GM23338 (cell line): Measurements from ENCODE around the gene AP1B1. TPM values are rescaled to one million over a fixed set of nuclear protein-coding genes. Genes with fewer than 3 reads are reported as not detected.

Experiments
- ATAC-seq: fragments of 200-7000 bp; cut with Tn5 transposase; 3 replicates; pipeline ENCODE4 v1.9.1; 2020
- DNase-seq: peaks from one replicate; pipeline ENCODE4 v3.0.0-alpha.2; 2015; ENCODE audit warnings: low spot score
- H2AFZ ChIP-seq: fragments of 200-600 bp; sonication (generic); 2 replicates; pipeline ENCODE4 v1.8.0; 2016; ENCODE audit warnings: antibody characterized with exemption, mild to moderate bottlenecking, moderate library complexity
- H3F3A ChIP-seq: fragments of 200-600 bp; sonication (generic); replicated peaks from 2 replicates; pipeline ENCODE4 v1.8.0; 2017; ENCODE audit warnings: antibody characterized with exemption, mixed run types, low read depth
- H3K27ac ChIP-seq: fragments of 200-600 bp; sonication (generic); 2 replicates; pipeline ENCODE4 v1.6.1; 2016; ENCODE audit warnings: low read depth
- H3K27me3 ChIP-seq: fragments of 200-600 bp; sonication (generic); 2 replicates; pipeline ENCODE4 v1.8.0; 2016; ENCODE audit warnings: mild to moderate bottlenecking, mixed run types, moderate library complexity; ENCODE audit not compliant: insufficient read depth
- H3K36me3 ChIP-seq: fragments of 200-600 bp; sonication (generic); 2 replicates; pipeline ENCODE4 v1.8.0; 2016; ENCODE audit warnings: mild to moderate bottlenecking; ENCODE audit not compliant: insufficient read depth
- H3K4me1 ChIP-seq: fragments of 200-600 bp; sonication (generic); 2 replicates; pipeline ENCODE4 v1.8.0; 2016; ENCODE audit warnings: mild to moderate bottlenecking, moderate library complexity; ENCODE audit not compliant: insufficient read depth
- H3K4me2 ChIP-seq: fragments of 200-600 bp; sonication (generic); 2 replicates; pipeline ENCODE4 v1.7.1; 2017; ENCODE audit warnings: mixed run types
- H3K4me3 ChIP-seq: fragments of 200-600 bp; sonication (generic); 2 replicates; pipeline ENCODE4 v1.6.1; 2016; ENCODE audit warnings: mixed run types
- H3K79me2 ChIP-seq: fragments of 200-600 bp; sonication (generic); replicated peaks from 2 replicates; pipeline ENCODE4 v1.8.0; 2017; ENCODE audit warnings: mild to moderate bottlenecking; ENCODE audit not compliant: insufficient read depth
- H3K9me2 ChIP-seq: fragments of 200-600 bp; sonication (generic); 2 replicates; pipeline ENCODE4 v1.8.0; 2017; ENCODE audit not compliant: insufficient read depth
- H4K20me1 ChIP-seq: fragments of 200-600 bp; sonication (generic); replicated peaks from 2 replicates; pipeline ENCODE4 v1.8.0; 2017; ENCODE audit warnings: mild to moderate bottlenecking; ENCODE audit not compliant: insufficient read depth
- H3K27ac Mint-ChIP-seq: 2 replicates; pipeline ENCODE4 v1.8.0; 2020; ENCODE audit warnings: inconsistent platforms, mild to moderate bottlenecking, moderate library complexity, mixed read lengths
- H3K27me3 Mint-ChIP-seq: 3 replicates; pipeline ENCODE4 v1.8.0; 2022; ENCODE audit warnings: low read depth, mild to moderate bottlenecking, moderate library complexity, mixed read lengths, inconsistent platforms; ENCODE audit not compliant: insufficient read depth, poor library complexity
- H3K36me3 Mint-ChIP-seq: 3 replicates; pipeline ENCODE4 v1.8.0; 2021; ENCODE audit warnings: low read depth, mild to moderate bottlenecking, inconsistent platforms, moderate library complexity, mixed read lengths
- H3K4me1 Mint-ChIP-seq: 3 replicates; pipeline ENCODE4 v1.8.0; 2020; ENCODE audit warnings: mild to moderate bottlenecking, inconsistent platforms, mixed read lengths
- H3K4me3 Mint-ChIP-seq: 3 replicates; pipeline ENCODE4 v1.8.0; 2021; ENCODE audit warnings: moderate library complexity, mild to moderate bottlenecking, inconsistent platforms, mixed read lengths
- H3K9me3 Mint-ChIP-seq: 3 replicates; pipeline ENCODE4 v1.8.0; 2020; ENCODE audit warnings: moderate library complexity, mild to moderate bottlenecking, inconsistent platforms, mixed read lengths
- CREB1 ChIP-seq: fragments of 250-450 bp; sonication (Bioruptor Pico); IDR thresholded peaks from 2 replicates; pipeline ENCODE4 v1.5.0; 2020; ENCODE audit warnings: low read depth, mild to moderate bottlenecking, moderate library complexity
- CTCF ChIP-seq, 2 experiments: fragments of 200-600 bp in 1 of 2; sonication (generic) in 1 of 2; conservative IDR thresholded peaks; 2 replicates each; pipeline versions ENCODE4 v1.5.1 to v1.6.1; 2016 to 2017; ENCODE audit warnings: antibody characterized with exemption in 2 of 2, low read depth in 2 of 2, mild to moderate bottlenecking in 2 of 2, moderate library complexity in 1 of 2
- ETS1 ChIP-seq: IDR thresholded peaks from 2 replicates; pipeline ENCODE4 v1.6.1; 2016; ENCODE audit warnings: antibody characterized with exemption
- EZH2 ChIP-seq: fragments of 200-600 bp; sonication (generic); IDR thresholded peaks from one replicate; pipeline ENCODE4 v1.8.0; 2017; ENCODE audit warnings: antibody characterized with exemption, mild to moderate bottlenecking, low read depth; ENCODE audit not compliant: unreplicated experiment
- EZH2phosphoT487 ChIP-seq: fragments of 200-600 bp; sonication (generic); IDR thresholded peaks from one replicate; pipeline ENCODE4 v1.8.1; 2018; ENCODE audit warnings: antibody characterized with exemption; ENCODE audit not compliant: unreplicated experiment
- NANOG ChIP-seq: IDR thresholded peaks from 2 replicates; pipeline ENCODE4 v1.6.1; 2016; ENCODE audit warnings: antibody characterized with exemption, borderline replicate concordance
- POLR2AphosphoS5 ChIP-seq: IDR thresholded peaks from 2 replicates; pipeline ENCODE4 v1.6.1; 2016; ENCODE audit warnings: antibody characterized with exemption, low read depth
- ZNF114 ChIP-seq: fragments of 250-450 bp; sonication (Bioruptor Pico); IDR thresholded peaks from 2 replicates; pipeline ENCODE4 v1.5.0; 2020; ENCODE audit warnings: mild to moderate bottlenecking, moderate library complexity
- ZNF331 ChIP-seq: fragments of 250-450 bp; sonication (Bioruptor Pico); IDR thresholded peaks from 2 replicates; pipeline ENCODE4 v1.5.0; 2020; ENCODE audit warnings: low read depth, mild to moderate bottlenecking, moderate library complexity
- ZNF462 ChIP-seq: fragments of 250-450 bp; sonication (Bioruptor Pico); IDR thresholded peaks from 2 replicates; pipeline ENCODE4 v1.5.0; 2020; ENCODE audit warnings: mild to moderate bottlenecking, moderate library complexity
- polyA plus RNA-seq: library from polyadenylated mRNA; unstranded; fragments of >200 nt; fragmentation: Nextera tagmentation; extraction: Ambion mirVana; gene quantifications from 2 replicates; pipeline ENCODE4 v1.2.1, GENCODE V29; 2016
- total RNA-seq: library from RNA; depleted of rRNA; stranded (reverse); fragments of >200 nt; shearing (Covaris generic); gene quantifications from 2 replicates; pipeline ENCODE4 v1.2.3, GENCODE V29; 2014

AP1B1 gene
- total and polyA plus RNA-seq, 2 experiments from 2014 or later: 19.5 to 74.4 TPM

- no peak overlapping the region for H2AFZ ChIP-seq
- no peak for DNase-seq
- Mint-ChIP-seq H3K4me1 (peaks cover 10% of the 10 kb centered on the region), H3K9me3 (no peaks in the 10 kb centered on the region), H3K27ac (no peak overlapping the region), H3K36me3 (no peaks in the 10 kb centered on the region; the same call in 1 of the 3 replicates), H3K4me3 (peak overlapping the region; percentile 90), H3K27me3 (peaks cover 6% of the 10 kb centered on the region)
- TF ChIP-seq EZH2 (no peak), POLR2AphosphoS5 (no peak), ETS1 (no peak), NANOG (no peak), ZNF331 (CRISPR knock-in tag) (no peak), ZNF462 (CRISPR knock-in tag) (no peak), CREB1 (no peak), EZH2phosphoT487 (no peak), ZNF114 (CRISPR knock-in tag) (no peak), CTCF (conservative IDR thresholded peaks at IDR 0.05; ENCODE audit: low read depth in 2 of 2) (no peak)
- H3K27me3 ChIP-seq: no peaks in the 10 kb centered on the region
- H3K27ac ChIP-seq: no peak overlapping the region
- no peak overlapping the region for H3K4me2 ChIP-seq
- H3K79me2 ChIP-seq: peaks cover 44% of the 10 kb centered on the region
- no peak for ATAC-seq
- H4K20me1 ChIP-seq: peaks cover 13% of the 10 kb centered on the region
- H3F3A ChIP-seq: 0 out of 2 replicates have a peak, but pooled peaks cover 3% of the 10 kb centered on the region
- peaks cover 5% of the 10 kb centered on the region for H3K4me1 ChIP-seq
- no peaks in the 10 kb centered on the region for H3K36me3 ChIP-seq
- H3K4me3 ChIP-seq: no peak overlapping the region
- no peaks in the 10 kb centered on the region for H3K9me2 ChIP-seq
Measured at GRCh38 chr22:29386708-29387107, 1.7 kb downstream of the AP1B1 start.
